GM12878 (cell line): ENCODE measurements around the gene RRH. TPM values are rescaled to one million over a fixed set of nuclear protein-coding genes. Genes with fewer than 3 reads are reported as not detected.

Source experiments
- ATAC-seq: fragments of 200-7000 bp; cut with Tn5 transposase; 3 replicates; pipeline ENCODE4 v1.9.1; 2020; ENCODE audit warnings: mild to moderate bottlenecking, moderate library complexity
- BruUV-seq: library from RNA; stranded (reverse); fragments of 400-500 nt; replicated peaks from 2 replicates; lab custom pipeline; 2021; lab: Mats Ljungman, UMichigan
- CTCF ChIA-PET: fragments of 300-600 bp; sonication (Branson Sonifier 250); formaldehyde crosslinking; extraction: SDS; loops from one replicate; lab custom pipeline; 2021; ENCODE audit warnings: inconsistent platforms; lab: Yijun Ruan, JAX
- POLR2A ChIA-PET: fragments of 350-600 bp; formaldehyde crosslinking; extraction: SDS; loops from one replicate; lab custom pipeline; 2021; ENCODE audit warnings: inconsistent platforms; lab: Charles Lee
- RAD21 ChIA-PET: fragments of 300-600 bp; sonication (Branson Sonifier 250); formaldehyde crosslinking; loops from one replicate; lab custom pipeline; 2023; ENCODE audit warnings: antibody characterized with exemption; ENCODE audit not compliant: unreplicated experiment; lab: Charles Lee
- SMC1A ChIA-PET: fragments of 300-600 bp; sonication (Branson Sonifier 250); formaldehyde crosslinking; loops from one replicate; lab custom pipeline; 2023; ENCODE audit not compliant: unreplicated experiment, uncharacterized antibody; lab: Charles Lee
- DNase-seq: peaks from one replicate; pipeline ENCODE4 v3.0.0-alpha.2; 2011; ENCODE audit warnings: low read depth, low spot score
- FAIRE-seq: peaks from 3 replicates; lab custom pipeline; 2011; peaks lifted over from hg19 to GRCh38; lab: Jason Lieb, UNC
- H2AFZ ChIP-seq: 2 replicates; pipeline ENCODE4 v1.6.0; 2011; ENCODE audit warnings: low read depth, low read length, control low read depth; ENCODE audit not compliant: control insufficient read depth
- H3K27ac ChIP-seq: 2 replicates; pipeline ENCODE4 v1.5.1; 2011; ENCODE audit warnings: control low read depth; ENCODE audit not compliant: control insufficient read depth, insufficient read depth
- H3K27me3 ChIP-seq, 2 experiments: replicated peaks in 1 of 2; 2 replicates each; pipeline versions ENCODE4 v1.6.0 to v1.6.1; 2011; ENCODE audit warnings: low read length in 1 of 2; ENCODE audit not compliant: control insufficient read depth in 2 of 2, insufficient read depth in 2 of 2
- H3K36me3 ChIP-seq, 2 experiments: 2 replicates each; pipeline ENCODE4 v1.5.1; 2011; ENCODE audit warnings: low read length in 1 of 2; ENCODE audit not compliant: control insufficient read depth in 2 of 2, insufficient read depth in 2 of 2
- H3K4me1 ChIP-seq: 2 replicates; pipeline ENCODE4 v1.6.1; 2011; ENCODE audit warnings: mild to moderate bottlenecking, low read length, moderate library complexity, mixed read lengths; ENCODE audit not compliant: control insufficient read depth, insufficient read depth
- H3K4me2 ChIP-seq: 2 replicates; pipeline ENCODE4 v1.6.0; 2011; ENCODE audit warnings: control low read depth; ENCODE audit not compliant: control insufficient read depth, insufficient read depth
- H3K4me3 ChIP-seq: fragments of 200-600 bp; sonication (generic); 2 replicates; pipeline ENCODE4 v1.5.1; 2016
- H3K79me2 ChIP-seq: 2 replicates; pipeline ENCODE4 v1.6.0; 2011; ENCODE audit warnings: low read length; ENCODE audit not compliant: control insufficient read depth, insufficient read depth
- H3K9ac ChIP-seq: 2 replicates; pipeline ENCODE4 v1.8.0; 2011; ENCODE audit warnings: low read length, control low read depth, mixed read lengths; ENCODE audit not compliant: control insufficient read depth, insufficient read depth
- H3K9me3 ChIP-seq: replicated peaks from 3 replicates; pipeline ENCODE4 v1.5.1; 2011; ENCODE audit warnings: mild to moderate bottlenecking, low read length; ENCODE audit not compliant: control insufficient read depth, insufficient read depth
- H4K20me1 ChIP-seq: 2 replicates; pipeline ENCODE4 v1.6.0; 2011; ENCODE audit not compliant: control insufficient read depth, insufficient read depth
- BRCA1 ChIP-seq: IDR thresholded peaks from 2 replicates; pipeline ENCODE4 v1.6.1; 2011; ENCODE audit warnings: low read depth, low read length, improper control_type of control experiment
- CHD2 ChIP-seq: IDR thresholded peaks from 2 replicates; pipeline ENCODE4 v1.6.1; 2011; ENCODE audit warnings: low read depth, low read length, improper control_type of control experiment, borderline replicate concordance
- CREM ChIP-seq: IDR thresholded peaks from 2 replicates; pipeline ENCODE4 v1.6.1; 2014; ENCODE audit warnings: antibody characterized with exemption, low read depth
- ETV6 ChIP-seq, 2 experiments: fragments of 450-650 bp in 1 of 2; IDR thresholded peaks in 1 of 2; conservative IDR thresholded peaks in 1 of 2; 2 replicates each; pipeline ENCODE4 v1.6.1; 2014; ENCODE audit warnings: antibody characterized with exemption in 1 of 2, borderline replicate concordance in 1 of 2, low read depth in 1 of 2, mild to moderate bottlenecking in 1 of 2, moderate library complexity in 1 of 2
- HDGF ChIP-seq: fragments of 450-650 bp; IDR thresholded peaks from 2 replicates; pipeline ENCODE4 v1.6.1; 2016; ENCODE audit warnings: antibody characterized with exemption
- IRF4 ChIP-seq: IDR thresholded peaks from 2 replicates; pipeline ENCODE4 v1.6.1; 2011; ENCODE audit warnings: low read depth, low read length
- PAX5 ChIP-seq: IDR thresholded peaks from 2 replicates; pipeline ENCODE4 v1.6.1; 2011; ENCODE audit warnings: low read depth, low read length, borderline replicate concordance
- RFX5 ChIP-seq: IDR thresholded peaks from 2 replicates; pipeline ENCODE4 v1.6.1; 2011; ENCODE audit warnings: low read depth, low read length, improper control_type of control experiment
- TARDBP ChIP-seq: IDR thresholded peaks from 2 replicates; pipeline ENCODE4 v1.6.1; 2016; ENCODE audit warnings: borderline replicate concordance
- TCF12 ChIP-seq: IDR thresholded peaks from 2 replicates; pipeline ENCODE4 v1.6.1; 2011; ENCODE audit warnings: low read depth, mild to moderate bottlenecking, low read length
- ZNF622 ChIP-seq: fragments of 450-650 bp; IDR thresholded peaks from 2 replicates; pipeline ENCODE4 v1.6.1; 2017; ENCODE audit warnings: mild to moderate bottlenecking, inconsistent platforms
- in situ Hi-C: fragments of 300-500 bp; cut with MboI; formaldehyde crosslinking; loops from 9 replicates; pipeline ENCODE4 v1.14.3; 2018; ENCODE audit warnings: mixed read lengths
- intact Hi-C: fragments of 100-400 bp; cut with micrococcal nuclease; formaldehyde crosslinking; loops from one replicate; pipeline ENCODE4 v1.14.2; 2022; ENCODE audit not compliant: unreplicated experiment
- polyA plus RNA-seq, 11 experiments: library from polyadenylated mRNA; depleted of rRNA in 4 of 11; unstranded in 6 of 11; stranded (reverse) in 5 of 11; fragments of >200 nt; fragmentation: Nextera tagmentation in 4 of 11; fragmentation: Illumina TruSeq in 1 of 11; extraction: Ambion mirVana in 4 of 11; extraction: Trizol in 1 of 11; gene quantifications; 1 replicate in 1 of 11; 2 replicates in 10 of 11; pipeline versions ENCODE4 v1.2.1 to v1.2.3, GENCODE V29; 2011 to 2016; ENCODE audit warnings: inconsistent platforms in 2 of 11, missing spikeins in 2 of 11, low read depth in 1 of 11
- total RNA-seq, 4 experiments: library from RNA; depleted of rRNA in 3 of 4; stranded (reverse); fragments of >200 nt in 3 of 4; fragmentation: Illumina TruSeq in 1 of 4; extraction: Trizol in 1 of 4; gene quantifications; 2 replicates each; pipeline versions ENCODE4 v1.2.1 to v1.2.3, GENCODE V29; 2013 to 2021
- TF ChIP-seq, protein P1 (sequence below): IDR thresholded peaks from 2 replicates; pipeline ENCODE4 v1.6.1; 2012; ENCODE audit warnings: mild to moderate bottlenecking, low read depth, low read length

The RRH gene
- total and polyA plus RNA-seq, 10 of the 15 experiments (the other 5 are each of a cell fraction or from before 2014, with no cell fraction given): 0.06 to 0.24 (median 0.12) TPM; not detected in 6

DNA sequence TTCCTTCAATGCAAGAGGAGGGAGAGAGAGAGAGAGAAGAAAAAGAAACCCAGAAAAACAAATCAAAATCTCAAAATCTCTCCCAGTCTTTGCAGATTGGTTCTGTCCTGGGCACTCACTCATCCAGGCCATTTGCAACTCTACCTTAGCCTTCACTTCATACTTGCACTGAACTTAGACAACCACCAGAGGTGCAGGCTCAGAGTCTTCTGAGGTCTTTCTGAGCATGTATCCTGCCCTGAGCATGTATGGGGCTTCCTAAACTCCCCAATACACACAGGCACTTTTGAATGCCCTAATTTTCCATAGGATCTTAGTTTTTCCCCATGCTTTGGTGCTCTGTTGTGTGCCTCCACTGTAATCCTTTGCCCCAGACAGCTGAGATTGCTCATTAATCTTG, 28.9 kb upstream of the RRH start:
- Histone ChIP-seq H3K4me3 (no peak overlapping the region), H4K20me1 (no peaks in the 10 kb centered on the region), H2AFZ (no peak overlapping the region), H3K4me2 (no peak overlapping the region), H3K4me1 (no peaks in the 10 kb centered on the region), H3K27ac (no peak overlapping the region), H3K36me3 (no peaks in the 10 kb centered on the region), H3K9me3 (peaks cover 2% of the 10 kb centered on the region; the same call in 1 of the 3 replicates), H3K9ac (no peak overlapping the region), H3K27me3 (peaks cover 0 to 2% of the 10 kb centered on the region in 2 experiments; a peak in 1 of 4 replicates), H3K79me2 (no peaks in the 10 kb centered on the region)
- in situ Hi-C loops: no loop called here
- FAIRE-seq (no peak), DNase-seq (no peak), ATAC-seq (peak; percentile 67)
- intact Hi-C loops: no loop called here
- no TSS peak for BruUV-seq
- ChIA-PET CTCF (no interaction called here), POLR2A (no interaction called here), RAD21 (no interaction called here), SMC1A (no interaction called here)
- no peak for TF ChIP-seq PAX5
- no peak for TF ChIP-seq CHD2
- no peak for TF ChIP-seq CREM
- no peak for TF ChIP-seq RFX5
- TF ChIP-seq ETV6 (conservative IDR thresholded peaks at IDR 0.05 in 1 of 2, IDR thresholded peaks at IDR 0.05 in 1 of 2; ENCODE audit: borderline replicate concordance in 1 of 2, low read depth in 1 of 2): no peak
- no peak for TF ChIP-seq BRCA1
- TF ChIP-seq TCF12: no peak
- no peak for TF ChIP-seq ZNF622
- TF ChIP-seq, protein P1, sequence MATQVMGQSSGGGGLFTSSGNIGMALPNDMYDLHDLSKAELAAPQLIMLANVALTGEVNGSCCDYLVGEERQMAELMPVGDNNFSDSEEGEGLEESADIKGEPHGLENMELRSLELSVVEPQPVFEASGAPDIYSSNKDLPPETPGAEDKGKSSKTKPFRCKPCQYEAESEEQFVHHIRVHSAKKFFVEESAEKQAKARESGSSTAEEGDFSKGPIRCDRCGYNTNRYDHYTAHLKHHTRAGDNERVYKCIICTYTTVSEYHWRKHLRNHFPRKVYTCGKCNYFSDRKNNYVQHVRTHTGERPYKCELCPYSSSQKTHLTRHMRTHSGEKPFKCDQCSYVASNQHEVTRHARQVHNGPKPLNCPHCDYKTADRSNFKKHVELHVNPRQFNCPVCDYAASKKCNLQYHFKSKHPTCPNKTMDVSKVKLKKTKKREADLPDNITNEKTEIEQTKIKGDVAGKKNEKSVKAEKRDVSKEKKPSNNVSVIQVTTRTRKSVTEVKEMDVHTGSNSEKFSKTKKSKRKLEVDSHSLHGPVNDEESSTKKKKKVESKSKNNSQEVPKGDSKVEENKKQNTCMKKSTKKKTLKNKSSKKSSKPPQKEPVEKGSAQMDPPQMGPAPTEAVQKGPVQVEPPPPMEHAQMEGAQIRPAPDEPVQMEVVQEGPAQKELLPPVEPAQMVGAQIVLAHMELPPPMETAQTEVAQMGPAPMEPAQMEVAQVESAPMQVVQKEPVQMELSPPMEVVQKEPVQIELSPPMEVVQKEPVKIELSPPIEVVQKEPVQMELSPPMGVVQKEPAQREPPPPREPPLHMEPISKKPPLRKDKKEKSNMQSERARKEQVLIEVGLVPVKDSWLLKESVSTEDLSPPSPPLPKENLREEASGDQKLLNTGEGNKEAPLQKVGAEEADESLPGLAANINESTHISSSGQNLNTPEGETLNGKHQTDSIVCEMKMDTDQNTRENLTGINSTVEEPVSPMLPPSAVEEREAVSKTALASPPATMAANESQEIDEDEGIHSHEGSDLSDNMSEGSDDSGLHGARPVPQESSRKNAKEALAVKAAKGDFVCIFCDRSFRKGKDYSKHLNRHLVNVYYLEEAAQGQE: no peak
- no peak for TF ChIP-seq HDGF
- no peak for TF ChIP-seq TARDBP
- no peak for TF ChIP-seq IRF4
